ENCODE data around the gene BORA. TPM values are rescaled to one million over a fixed set of nuclear protein-coding genes. Genes with fewer than 3 reads are reported as not detected.

The BORA gene
- total RNA-seq (2022; extraction: Qiagen RNA extraction; ENCODE audit: low read depth): 7.5 to 9.3 TPM (median 7.9 TPM) in 5 replicates

GRCh38 chr13:72727417-72728289 is at the start of gene BORA, which contains the start of gene MZT1:
Gene BORA, plus strand, starts transcription at chr13:72727923. Its CDS starts 1,018 bp downstream, at chr13:72728941.
Gene MZT1, minus strand, starts transcription at chr13:72727629. Its CDS starts 27 bp downstream, at chr13:72727602.

GRCh38 chr13:72781451-72782439 is 54.0 kb downstream of the BORA start, which contains the start of the genes DIS3 and PIBF1:
Gene DIS3, minus strand, starts transcription at chr13:72781900. Its CDS starts 68 bp downstream, at chr13:72781832.
Gene PIBF1, plus strand, starts transcription at chr13:72782133. Its CDS starts 1,337 bp downstream, at chr13:72783470.

Other genes with a start within 250 kb of the BORA start
- 8.7 to 14.3 TPM (median 10.1 TPM) in 5 replicates for gene MZT1, start 294 bp upstream of the BORA start, total RNA-seq (2022; extraction: Qiagen RNA extraction; ENCODE audit: low read depth)
- gene DIS3, start 54.0 kb downstream of the BORA start, total RNA-seq (2022; extraction: Qiagen RNA extraction; ENCODE audit: low read depth): 16.1 to 21.2 TPM (median 19.4 TPM) in 5 replicates
- gene PIBF1, start 54.2 kb downstream of the BORA start, total RNA-seq (2022; extraction: Qiagen RNA extraction; ENCODE audit: low read depth): 4.2 to 6.2 TPM (median 4.6 TPM) in 5 replicates

All from A549 treated with GW870086 at 1 μM for 4 hours (cell line).